ENCODE data around the gene CPNE1.

Gene CPNE1

GRCh38 chr20:35583636-35584560 lies 80.8 kb downstream of the CPNE1 start:
- H3K27me3 ChIP-seq: no peaks in the 10 kb centered on the region
- H3K27ac ChIP-seq: no peak overlapping the region
- H3K4me1 ChIP-seq (ENCODE audit: control insufficient read depth in 1 of 2, insufficient read depth in 1 of 2, low read depth in 1 of 2, low read length in 1 of 2): no peaks in the 10 kb centered on the region
- no peak for TF ChIP-seq CTCF (IDR thresholded peaks at IDR 0.05)
- no peaks in the 10 kb centered on the region for H3K9me3 ChIP-seq
- no peaks in the 10 kb centered on the region for H3K36me3 ChIP-seq
- no peak overlapping the region for H3K4me3 ChIP-seq (ENCODE audit: low read depth in 1 of 2, low read length in 1 of 2)

DNA sequence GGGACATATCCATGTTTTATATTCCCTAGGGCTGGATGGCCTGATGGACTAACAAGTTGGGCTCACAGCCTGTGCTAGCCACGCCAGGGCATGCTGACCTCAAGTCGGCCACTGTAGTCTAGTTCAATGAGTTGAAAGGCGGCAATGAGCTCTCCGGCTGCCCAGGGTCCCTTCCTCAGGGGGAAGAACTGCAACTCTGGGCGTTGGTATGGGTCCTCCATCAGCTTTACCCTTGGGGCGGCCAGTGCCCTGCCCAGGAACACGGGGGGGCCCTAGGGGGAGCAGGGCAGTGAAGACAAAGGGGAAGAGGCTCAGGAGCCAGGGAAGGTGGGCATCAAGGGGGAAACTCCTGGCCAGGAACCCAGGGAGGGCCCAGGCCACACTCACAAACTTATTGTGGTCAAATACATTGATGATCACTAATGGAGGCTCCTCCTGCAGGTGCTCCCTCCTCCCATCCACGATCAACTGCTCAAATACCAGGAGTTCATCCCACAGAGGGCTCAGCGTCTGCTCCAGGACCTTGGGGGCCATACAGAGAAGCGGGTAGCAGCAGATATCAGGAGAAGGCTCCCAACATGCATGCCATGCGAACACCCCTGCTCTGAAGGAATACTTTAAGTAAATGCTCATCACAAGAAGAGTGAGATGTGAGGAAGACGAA lies 81.8 kb downstream of the CPNE1 start:
- Histone ChIP-seq H3K4me3 (ENCODE audit: low read depth in 1 of 2, low read length in 1 of 2) (no peak overlapping the region), H3K36me3 (no peaks in the 10 kb centered on the region), H3K9me3 (no peaks in the 10 kb centered on the region), H3K27me3 (no peaks in the 10 kb centered on the region), H3K4me1 (ENCODE audit: control insufficient read depth in 1 of 2, insufficient read depth in 1 of 2, low read depth in 1 of 2, low read length in 1 of 2) (no peaks in the 10 kb centered on the region), H3K27ac (no peak overlapping the region)
- no peak for TF ChIP-seq CTCF (IDR thresholded peaks at IDR 0.05)

DNA sequence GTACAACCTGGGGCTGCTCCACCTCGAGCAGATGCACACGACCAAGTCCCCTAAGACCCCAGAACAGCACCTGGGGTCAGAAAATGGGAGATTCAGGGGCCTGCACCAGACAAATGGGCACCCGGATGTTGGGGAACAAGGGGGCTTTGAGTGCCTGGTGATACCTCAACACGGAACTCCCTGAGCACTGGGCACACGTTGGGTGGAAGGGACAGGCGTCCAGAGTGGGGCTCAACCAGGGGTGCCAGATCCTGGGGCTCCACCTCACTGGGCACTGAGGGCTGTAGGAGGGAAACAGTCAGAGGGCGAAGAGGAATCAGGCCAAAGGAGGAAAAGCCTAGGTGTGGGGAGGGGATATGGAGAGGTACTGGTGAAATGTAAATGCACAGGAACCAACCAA lies 82.6 kb downstream of the CPNE1 start:
- no peak overlapping the region for H3K4me3 ChIP-seq (ENCODE audit: low read depth in 1 of 2, low read length in 1 of 2)
- no peaks in the 10 kb centered on the region for H3K36me3 ChIP-seq
- H3K27ac ChIP-seq: no peak overlapping the region
- no peaks in the 10 kb centered on the region for H3K9me3 ChIP-seq
- no peaks in the 10 kb centered on the region for H3K4me1 ChIP-seq (ENCODE audit: control insufficient read depth in 1 of 2, insufficient read depth in 1 of 2, low read depth in 1 of 2, low read length in 1 of 2)
- no peak for TF ChIP-seq CTCF (IDR thresholded peaks at IDR 0.05)
- no peaks in the 10 kb centered on the region for H3K27me3 ChIP-seq

- Histone ChIP-seq H3K4me3 (ENCODE audit: low read depth in 1 of 2, low read length in 1 of 2) (no peak overlapping the region), H3K27me3 (peaks cover 5% of the 10 kb centered on the region), H3K27ac (no peak overlapping the region), H3K36me3 (no peaks in the 10 kb centered on the region), H3K9me3 (no peaks in the 10 kb centered on the region), H3K4me1 (ENCODE audit: control insufficient read depth in 1 of 2, insufficient read depth in 1 of 2, low read depth in 1 of 2, low read length in 1 of 2) (no peaks in the 10 kb centered on the region)
- no peak for TF ChIP-seq CTCF (IDR thresholded peaks at IDR 0.05)
Observed at GRCh38 chr20:35579196-35579595, 85.5 kb downstream of the CPNE1 start.

GRCh38 chr20:35578469-35578868 lies 86.2 kb downstream of the CPNE1 start:
- H3K27ac ChIP-seq: no peak overlapping the region

More at GRCh38 chr20:35578469-35578868, 86.2 kb downstream of the CPNE1 start:
- Histone ChIP-seq H3K4me3 (ENCODE audit: low read depth in 1 of 2, low read length in 1 of 2) (no peak overlapping the region), H3K4me1 (ENCODE audit: control insufficient read depth in 1 of 2, insufficient read depth in 1 of 2, low read depth in 1 of 2, low read length in 1 of 2) (no peaks in the 10 kb centered on the region), H3K9me3 (no peaks in the 10 kb centered on the region), H3K27me3 (peaks cover 5% of the 10 kb centered on the region), H3K36me3 (no peaks in the 10 kb centered on the region)
- no peak for TF ChIP-seq CTCF (IDR thresholded peaks at IDR 0.05)
